ENCODE measurements around the gene EN2.

Gene EN2

DNA sequence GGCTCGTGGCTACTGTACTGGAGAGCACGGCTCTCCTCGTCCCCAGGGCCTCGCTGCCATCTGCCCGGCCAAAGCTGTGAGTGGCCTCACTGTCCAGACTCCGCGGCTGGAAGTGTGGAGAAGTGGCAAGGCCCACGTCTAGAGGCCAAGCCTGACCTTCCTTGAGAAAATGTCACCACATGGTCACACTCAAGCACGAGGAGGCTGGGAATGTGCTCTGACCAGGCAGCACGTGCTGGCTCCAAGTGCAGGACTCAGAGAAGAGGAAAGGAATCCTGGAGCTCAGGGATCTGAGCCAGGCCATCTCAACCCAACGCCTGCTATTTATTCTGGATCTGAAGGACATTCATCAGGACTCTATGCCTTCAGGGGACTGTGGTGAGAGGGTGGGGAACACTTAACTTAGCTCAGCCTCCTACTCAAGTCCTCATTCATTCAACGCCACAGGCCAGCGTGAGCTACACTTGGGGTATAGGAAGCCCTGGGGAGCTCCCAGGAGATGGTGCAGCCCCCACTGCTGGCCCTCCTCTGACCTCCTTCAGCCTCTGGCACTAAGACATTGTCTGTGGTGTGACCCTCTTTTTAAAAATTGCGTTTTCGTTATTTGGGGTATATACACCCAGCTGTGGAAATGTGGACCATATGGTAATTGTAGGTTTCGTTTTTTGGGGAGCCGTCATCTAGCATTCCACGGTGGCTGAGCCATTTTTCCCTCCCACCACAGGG lies 29.0 kb downstream of the EN2 start:
- Histone ChIP-seq H3K9me3 (ENCODE audit: insufficient read depth, low read depth, low read length) (no peaks in the 10 kb centered on the region), H3K4me3 (ENCODE audit: low read length) (no peak overlapping the region), H3K27ac (ENCODE audit: low read length) (no peak overlapping the region), H3K36me3 (ENCODE audit: insufficient read depth, low read depth, low read length) (no peaks in the 10 kb centered on the region), H3K9ac (ENCODE audit: low read depth, low read length) (no peak overlapping the region), H3K4me1 (ENCODE audit: insufficient read depth, low read length) (peaks cover 10% of the 10 kb centered on the region; the same call in 1 of the 2 replicates), H3K27me3 (ENCODE audit: insufficient read depth, low read length) (peaks cover 92% of the 10 kb centered on the region)

DNA sequence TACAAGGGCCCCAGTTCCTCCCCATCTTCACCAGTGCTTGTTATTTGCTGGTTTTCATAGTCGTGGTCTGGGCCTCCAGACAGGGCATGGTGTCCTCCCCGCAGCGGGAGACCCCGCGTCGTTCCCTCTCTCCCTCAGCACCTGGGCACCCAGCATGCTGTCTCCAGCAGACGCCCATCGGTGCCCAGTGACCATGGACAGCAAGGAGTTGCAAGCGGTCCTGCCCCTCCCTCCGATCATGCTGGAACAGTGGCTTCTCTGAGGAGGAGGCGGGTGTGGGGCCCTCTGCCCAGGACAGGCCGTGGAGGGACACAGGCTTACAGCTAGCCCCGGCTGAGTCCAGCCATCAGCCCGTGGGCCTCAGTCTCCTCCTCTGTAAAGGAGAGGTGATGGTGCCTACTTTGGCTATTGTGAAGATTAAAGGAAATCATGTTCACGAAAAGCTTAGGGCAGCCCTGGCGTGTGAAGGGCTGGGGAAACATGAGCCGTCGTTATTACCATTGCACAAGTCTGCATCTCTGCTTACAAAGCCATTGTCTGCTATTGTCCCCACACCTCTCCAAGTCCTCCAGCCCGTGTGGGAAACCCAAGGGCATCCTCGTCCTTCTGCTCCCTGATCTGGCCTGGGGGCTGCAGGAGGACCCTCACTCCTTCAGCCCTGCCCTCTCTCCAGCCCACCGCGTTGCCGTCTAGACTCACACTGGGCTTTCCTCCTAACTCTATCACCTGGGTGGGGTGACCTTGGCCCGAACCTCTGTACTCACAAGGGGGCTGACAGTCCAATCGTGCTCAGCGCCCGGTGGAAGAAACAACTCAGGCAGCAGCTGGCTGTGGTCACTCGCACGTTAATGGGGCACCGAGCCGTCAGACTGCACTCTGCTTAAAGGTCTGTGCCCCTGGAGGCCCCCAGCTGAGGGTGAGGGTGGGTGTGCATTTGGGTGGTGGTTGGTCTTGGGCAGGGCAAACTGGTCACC lies 29.9 kb downstream of the EN2 start:
- Histone ChIP-seq H3K36me3 (ENCODE audit: insufficient read depth, low read depth, low read length) (no peaks in the 10 kb centered on the region), H3K27ac (ENCODE audit: low read length) (no peak overlapping the region), H3K9me3 (ENCODE audit: insufficient read depth, low read depth, low read length) (no peaks in the 10 kb centered on the region), H3K4me3 (ENCODE audit: low read length) (no peak overlapping the region), H3K27me3 (ENCODE audit: insufficient read depth, low read length) (peaks cover 92% of the 10 kb centered on the region), H3K9ac (ENCODE audit: low read depth, low read length) (no peak overlapping the region), H3K4me1 (ENCODE audit: insufficient read depth, low read length) (peaks cover 9% of the 10 kb centered on the region; the same call in 1 of the 2 replicates)

DNA sequence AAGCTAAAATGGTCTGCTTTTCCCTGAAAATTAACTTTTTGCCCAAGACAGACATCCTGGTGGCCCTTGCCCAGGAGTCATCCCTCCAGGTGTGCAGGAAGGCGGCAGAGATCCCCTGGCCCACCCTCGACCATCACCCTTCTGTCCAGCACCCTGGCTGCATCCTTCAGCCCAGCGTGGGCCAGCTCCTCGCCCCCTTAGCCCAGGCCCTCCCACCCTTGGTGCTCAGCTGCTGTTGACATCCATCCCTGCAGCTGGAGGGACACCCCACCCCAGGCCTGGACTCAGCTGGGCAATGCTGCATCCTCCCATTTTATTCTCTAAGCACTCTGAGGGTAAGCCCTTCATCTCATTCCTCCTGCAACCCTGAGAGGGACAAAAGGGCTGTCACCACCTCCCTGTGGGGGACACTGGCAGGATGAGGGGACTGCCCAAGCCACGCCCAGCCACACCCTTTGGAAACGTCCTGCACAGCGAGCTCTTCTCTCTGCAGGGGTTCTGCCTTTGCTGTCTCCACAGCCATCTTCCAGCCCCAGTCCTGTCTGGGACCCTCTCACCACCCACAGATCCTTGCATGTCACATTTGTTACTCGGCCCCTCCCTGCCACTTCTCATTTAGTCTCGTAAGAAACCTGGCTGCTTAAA lies 30.7 kb downstream of the EN2 start:
- peaks cover 92% of the 10 kb centered on the region for H3K27me3 ChIP-seq (ENCODE audit: insufficient read depth, low read length)
- H3K27ac ChIP-seq (ENCODE audit: low read length) = no peak overlapping the region
- H3K9me3 ChIP-seq (ENCODE audit: insufficient read depth, low read depth, low read length) = no peaks in the 10 kb centered on the region
- H3K9ac ChIP-seq (ENCODE audit: low read depth, low read length) = no peak overlapping the region
- H3K4me1 ChIP-seq (ENCODE audit: insufficient read depth, low read length) = peaks cover 2% of the 10 kb centered on the region; the same call in 1 of the 2 replicates
- H3K4me3 ChIP-seq (ENCODE audit: low read length) = no peak overlapping the region
- H3K36me3 ChIP-seq (ENCODE audit: insufficient read depth, low read depth, low read length) = no peaks in the 10 kb centered on the region

DNA sequence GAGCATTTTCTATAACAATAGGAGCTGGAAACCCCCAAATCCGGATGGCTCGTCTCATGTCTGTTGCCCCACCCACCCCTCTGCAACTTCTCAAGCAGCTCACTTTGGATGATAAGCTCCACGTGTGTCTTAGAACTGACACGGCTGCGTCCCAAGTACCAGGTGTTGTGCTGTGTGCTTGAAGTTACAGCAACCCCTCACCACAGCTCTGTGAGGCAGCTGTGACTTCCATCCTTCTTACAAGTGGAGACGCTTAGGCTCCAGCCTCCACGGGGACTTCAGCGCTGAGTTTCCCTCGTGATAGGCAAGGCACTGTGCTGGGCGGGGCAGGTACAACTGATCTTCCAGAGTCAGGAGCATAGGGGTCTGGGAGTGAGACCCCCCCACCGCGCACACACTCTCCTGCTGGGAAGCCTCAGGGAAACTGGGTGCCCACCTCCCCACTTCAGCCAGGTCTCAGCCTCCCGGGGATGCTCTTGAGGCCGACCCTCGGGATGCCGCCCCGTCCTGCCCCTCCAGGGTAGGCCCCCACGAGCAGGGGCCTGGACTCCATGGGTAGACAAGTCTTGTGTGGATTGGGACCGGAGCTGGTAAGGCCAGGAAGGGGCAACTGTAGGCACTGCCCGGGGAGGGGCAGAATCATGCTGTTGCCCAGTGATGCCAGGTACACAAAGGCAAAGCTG lies 31.4 kb downstream of the EN2 start:
- Histone ChIP-seq H3K4me3 (ENCODE audit: low read length) (no peak overlapping the region), H3K9me3 (ENCODE audit: insufficient read depth, low read depth, low read length) (no peaks in the 10 kb centered on the region), H3K27me3 (ENCODE audit: insufficient read depth, low read length) (peaks cover 92% of the 10 kb centered on the region), H3K36me3 (ENCODE audit: insufficient read depth, low read depth, low read length) (no peaks in the 10 kb centered on the region), H3K9ac (ENCODE audit: low read depth, low read length) (no peak overlapping the region), H3K4me1 (ENCODE audit: insufficient read depth, low read length) (peaks cover 2% of the 10 kb centered on the region; the same call in 1 of the 2 replicates), H3K27ac (ENCODE audit: low read length) (no peak overlapping the region)

DNA sequence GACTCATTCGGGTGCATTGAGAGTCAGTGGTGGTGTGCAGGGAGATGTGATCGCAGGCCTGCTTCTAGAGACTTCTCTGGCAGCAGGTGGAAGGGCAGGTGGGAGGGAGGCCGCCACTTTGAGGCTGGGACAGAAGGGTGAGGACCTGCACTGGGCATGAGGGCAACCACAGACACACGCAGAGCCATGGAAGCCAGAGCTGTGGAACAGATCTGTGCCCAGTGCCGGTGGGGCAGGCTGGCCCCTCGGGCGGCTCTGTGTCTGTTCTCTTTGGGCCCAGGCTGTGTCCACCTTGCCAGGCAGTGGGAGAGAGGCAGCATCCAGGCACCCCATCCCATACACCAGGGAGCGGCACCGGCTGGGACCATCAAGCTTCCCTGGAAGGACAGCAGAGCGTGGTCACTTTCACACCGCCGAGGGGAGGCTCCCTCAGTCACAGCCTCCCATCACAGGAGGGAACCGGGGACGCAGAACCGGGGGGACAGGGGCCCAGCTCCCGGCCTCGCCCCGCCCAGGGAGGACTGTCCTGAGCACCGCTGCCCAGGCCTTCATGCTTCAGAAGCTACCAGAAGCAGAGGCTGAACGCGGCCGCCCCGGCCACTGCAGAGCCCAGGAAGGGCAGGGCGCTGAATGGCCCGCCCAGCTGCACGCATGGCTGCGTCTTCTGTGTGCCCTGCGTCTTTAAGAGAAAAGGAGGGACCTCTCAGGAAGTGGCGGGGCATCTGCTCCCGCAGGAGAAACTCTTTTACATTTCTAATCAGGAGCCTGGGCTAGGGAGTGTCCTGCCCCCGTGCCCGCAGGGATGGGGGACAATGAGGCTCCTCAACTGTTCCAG lies 32.1 kb downstream of the EN2 start:
- Histone ChIP-seq H3K36me3 (ENCODE audit: insufficient read depth, low read depth, low read length) (no peaks in the 10 kb centered on the region), H3K27me3 (ENCODE audit: insufficient read depth, low read length) (peaks cover 91% of the 10 kb centered on the region), H3K4me1 (ENCODE audit: insufficient read depth, low read length) (peaks cover 2% of the 10 kb centered on the region; the same call in 1 of the 2 replicates), H3K27ac (ENCODE audit: low read length) (no peak overlapping the region), H3K4me3 (ENCODE audit: low read length) (peak overlapping the region; percentile 64; the same call in 1 of the 2 replicates), H3K9ac (ENCODE audit: low read depth, low read length) (peak overlapping the region; percentile 50; the same call in 1 of the 2 replicates), H3K9me3 (ENCODE audit: insufficient read depth, low read depth, low read length) (no peaks in the 10 kb centered on the region)

DNA sequence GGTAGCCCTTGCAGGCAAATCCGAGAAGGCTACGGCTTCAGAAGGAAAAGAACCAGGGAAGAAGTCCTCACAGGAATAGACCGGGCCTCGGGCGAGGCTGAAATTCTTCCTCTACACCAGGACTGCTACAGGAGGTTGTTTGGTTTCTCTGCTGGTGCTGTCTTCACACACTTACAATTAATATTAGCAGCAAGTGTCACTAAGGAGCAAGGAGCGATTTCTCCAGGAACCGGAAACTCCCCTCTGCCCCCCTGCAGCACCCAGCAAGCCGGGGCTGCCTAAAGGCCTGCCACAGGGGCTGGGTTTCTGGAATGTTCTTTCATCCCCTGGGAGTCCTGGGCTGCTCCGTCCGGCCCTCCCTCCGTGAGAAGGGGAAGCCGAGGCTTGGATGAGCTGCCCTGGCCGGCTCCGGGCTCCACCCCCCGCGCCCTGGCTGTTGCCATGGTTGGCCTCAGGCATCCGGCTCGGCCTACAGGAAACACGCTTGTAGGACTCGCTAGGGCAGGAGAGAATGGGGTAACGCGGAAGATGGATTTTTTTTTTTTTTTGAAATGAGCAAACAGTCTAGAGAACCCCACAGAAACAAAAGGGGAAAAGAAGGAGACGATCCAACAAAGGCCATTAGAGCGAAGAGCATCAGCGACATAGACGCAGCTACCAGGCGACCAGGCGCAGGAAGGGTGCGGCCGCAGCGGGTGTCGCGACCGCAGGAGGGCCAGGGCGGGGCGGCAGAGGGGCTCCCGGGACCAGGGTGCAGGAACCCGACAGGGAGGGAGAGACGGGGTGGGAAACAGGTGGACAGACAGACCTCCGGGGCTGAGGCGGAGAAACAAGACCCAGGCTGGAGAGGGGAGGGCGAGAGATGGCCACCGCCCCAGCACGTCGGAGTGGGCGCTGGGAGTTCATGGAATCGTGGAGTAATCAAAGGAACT lies 33.0 kb downstream of the EN2 start:
- H3K27ac ChIP-seq (ENCODE audit: low read length) = no peak overlapping the region
- no peaks in the 10 kb centered on the region for H3K9me3 ChIP-seq (ENCODE audit: insufficient read depth, low read depth, low read length)
- peaks cover 2% of the 10 kb centered on the region; the same call in 1 of the 2 replicates for H3K4me1 ChIP-seq (ENCODE audit: insufficient read depth, low read length)
- no peaks in the 10 kb centered on the region for H3K36me3 ChIP-seq (ENCODE audit: insufficient read depth, low read depth, low read length)
- peaks cover 91% of the 10 kb centered on the region for H3K27me3 ChIP-seq (ENCODE audit: insufficient read depth, low read length)
- H3K9ac ChIP-seq (ENCODE audit: low read depth, low read length) = peak overlapping the region; percentile 59; the same call in 1 of the 2 replicates
- peak overlapping the region; percentile 64; the same call in 1 of the 2 replicates for H3K4me3 ChIP-seq (ENCODE audit: low read length)

DNA sequence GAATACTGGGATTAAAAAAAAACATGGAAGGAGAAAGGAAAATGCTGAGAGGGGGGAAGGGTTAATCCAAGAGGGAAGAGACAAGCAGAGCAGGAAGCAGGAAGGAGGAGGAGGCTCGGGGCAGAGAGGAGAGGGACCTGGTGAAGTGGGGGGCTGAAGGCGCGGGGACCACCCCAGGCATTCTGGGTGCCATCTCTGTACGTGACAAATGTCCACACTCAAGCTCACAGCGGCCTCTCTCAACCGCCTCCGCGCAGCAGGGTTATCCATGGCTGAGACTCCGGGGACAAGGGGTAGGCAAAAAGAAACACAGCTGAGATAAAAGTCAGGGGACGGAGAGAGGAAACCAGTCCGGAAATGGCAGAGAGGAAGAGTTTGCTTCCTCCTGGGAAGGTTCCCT lies 33.9 kb downstream of the EN2 start:
- Histone ChIP-seq H3K4me3 (ENCODE audit: low read length) (peak overlapping the region; percentile 64; the same call in 1 of the 2 replicates), H3K27ac (ENCODE audit: low read length) (no peak overlapping the region), H3K27me3 (ENCODE audit: insufficient read depth, low read length) (peaks cover 96% of the 10 kb centered on the region), H3K36me3 (ENCODE audit: insufficient read depth, low read depth, low read length) (no peaks in the 10 kb centered on the region), H3K9me3 (ENCODE audit: insufficient read depth, low read depth, low read length) (no peaks in the 10 kb centered on the region), H3K9ac (ENCODE audit: low read depth, low read length) (peak overlapping the region; percentile 59; the same call in 1 of the 2 replicates), H3K4me1 (ENCODE audit: insufficient read depth, low read length) (peaks cover 2% of the 10 kb centered on the region; the same call in 1 of the 2 replicates)

DNA sequence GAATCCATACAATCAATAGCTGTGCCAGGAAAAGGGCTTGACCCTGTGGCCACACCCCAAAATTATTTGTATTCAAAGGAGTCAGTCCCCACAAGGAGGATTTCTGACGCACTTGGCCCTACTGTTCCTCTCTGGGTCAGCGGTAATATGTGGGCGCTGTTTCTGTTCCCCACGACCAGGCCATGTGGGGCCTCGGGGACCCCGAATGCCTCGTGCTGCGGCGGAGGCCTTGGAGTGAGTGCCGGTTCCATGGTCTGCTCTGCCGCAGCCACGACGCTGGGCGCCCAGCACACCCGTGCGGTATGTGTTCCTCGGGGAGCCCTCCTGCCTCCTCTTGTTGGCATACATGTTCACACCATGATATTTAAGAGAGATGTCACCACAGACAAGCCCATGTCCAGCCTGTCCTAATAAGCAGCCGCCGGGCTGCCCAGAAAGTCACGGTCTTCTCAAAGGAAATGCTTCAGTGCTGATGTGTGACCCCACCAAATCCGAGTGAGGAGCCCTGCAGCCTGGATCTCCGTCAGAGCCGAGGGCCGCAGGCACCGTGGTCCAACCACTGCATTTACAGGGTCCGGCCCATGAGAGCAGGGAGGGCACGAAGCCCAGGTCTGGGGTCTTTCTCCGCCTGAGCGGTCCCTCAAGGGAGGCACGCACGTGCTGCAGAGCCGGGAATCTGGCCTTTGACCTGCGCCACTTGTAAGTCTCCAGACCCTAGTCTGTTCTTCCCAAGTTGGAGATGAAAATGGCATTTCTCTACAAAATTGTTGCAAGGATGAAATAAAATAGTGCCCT lies 36.0 kb downstream of the EN2 start:
- Histone ChIP-seq H3K36me3 (ENCODE audit: insufficient read depth, low read depth, low read length) (no peaks in the 10 kb centered on the region), H3K27me3 (ENCODE audit: insufficient read depth, low read length) (peaks cover 96% of the 10 kb centered on the region), H3K9ac (ENCODE audit: low read depth, low read length) (no peak overlapping the region), H3K9me3 (ENCODE audit: insufficient read depth, low read depth, low read length) (no peaks in the 10 kb centered on the region), H3K27ac (ENCODE audit: low read length) (no peak overlapping the region), H3K4me1 (ENCODE audit: insufficient read depth, low read length) (peaks cover 2% of the 10 kb centered on the region; the same call in 1 of the 2 replicates), H3K4me3 (ENCODE audit: low read length) (no peak overlapping the region)

DNA sequence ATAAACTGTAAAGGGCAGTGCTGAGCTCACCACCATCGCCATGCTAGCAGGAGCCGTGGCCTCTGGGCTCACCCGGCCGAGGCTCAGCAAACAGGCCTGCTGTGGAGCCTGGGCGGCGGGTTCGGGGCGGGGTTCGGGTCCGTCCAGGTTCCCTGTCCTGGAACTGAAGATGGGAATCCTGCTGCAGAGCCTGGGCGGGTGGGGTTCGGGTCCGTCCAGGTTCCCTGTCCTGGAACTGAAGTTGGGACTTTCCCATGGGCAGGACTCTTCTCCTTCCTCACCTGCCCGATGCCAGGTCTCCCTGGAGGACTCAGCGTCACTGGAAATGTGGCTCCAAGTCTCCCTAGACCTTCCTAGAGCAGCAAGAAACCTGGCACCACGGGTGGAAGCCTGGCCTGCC lies 36.6 kb downstream of the EN2 start:
- H3K9me3 ChIP-seq (ENCODE audit: insufficient read depth, low read depth, low read length) = no peaks in the 10 kb centered on the region
- H3K9ac ChIP-seq (ENCODE audit: low read depth, low read length) = no peak overlapping the region
- H3K4me3 ChIP-seq (ENCODE audit: low read length) = no peak overlapping the region
- peaks cover 2% of the 10 kb centered on the region; the same call in 1 of the 2 replicates for H3K4me1 ChIP-seq (ENCODE audit: insufficient read depth, low read length)
- H3K27ac ChIP-seq (ENCODE audit: low read length) = no peak overlapping the region
- H3K27me3 ChIP-seq (ENCODE audit: insufficient read depth, low read length) = peaks cover 96% of the 10 kb centered on the region
- H3K36me3 ChIP-seq (ENCODE audit: insufficient read depth, low read depth, low read length) = no peaks in the 10 kb centered on the region
